K562 (cell line): ENCODE results near the gene PTPRM. TPM values are rescaled to one million over a fixed set of nuclear protein-coding genes. Genes with fewer than 3 reads are reported as not detected.

Source experiments
- ATAC-seq: fragments of 200-7000 bp; cut with Tn5 transposase; 3 replicates; pipeline ENCODE4 v1.9.1; 2020; ENCODE audit warnings: moderate library complexity
- BruUV-seq: library from RNA; stranded (reverse); fragments of 400-500 nt; replicated peaks from 2 replicates; lab custom pipeline; 2021; lab: Mats Ljungman, UMichigan
- CTCF ChIA-PET: fragments of 300-600 bp; formaldehyde crosslinking; extraction: SDS; loops from one replicate; lab custom pipeline; 2021; ENCODE audit warnings: low intra/inter-chr PET ratio; lab: Yijun Ruan, JAX
- POLR2A ChIA-PET: fragments of 300-600, 350-650 bp; sonication (Branson Sonifier 250); formaldehyde crosslinking; extraction: SDS; loops from one replicate; lab custom pipeline; 2021; ENCODE audit warnings: antibody characterized with exemption, inconsistent platforms; lab: Yijun Ruan, JAX
- DNase-seq, 4 experiments: peaks; one replicate each; pipeline versions ENCODE4 v3.0.0 to v3.0.0-alpha.2; 2011 to 2018; ENCODE audit warnings: low spot score in 3 of 4, mixed read lengths in 3 of 4; ENCODE audit errors: extremely low read depth in 1 of 4
- FAIRE-seq: peaks from 2 replicates; lab custom pipeline; 2011; peaks lifted over from hg19 to GRCh38; lab: Jason Lieb, UNC
- H2AFZ ChIP-seq: 2 replicates; pipeline ENCODE4 v1.6.0; 2011; ENCODE audit warnings: low read depth, low read length, control low read depth, inconsistent platforms
- H3K27ac ChIP-seq: fragments of 200-600 bp; 3 replicates; pipeline ENCODE4 v1.8.0; 2011; ENCODE audit warnings: low read depth, mild to moderate bottlenecking, control low read depth, inconsistent platforms, low read length, moderate library complexity, mixed read lengths; ENCODE audit errors: extremely low read depth
- H3K27me3 ChIP-seq, 2 experiments: fragments of 300-600 bp in 1 of 2; 2 replicates in 1 of 2; 3 replicates in 1 of 2; pipeline versions ENCODE4 v1.6.0 to v1.8.0; 2011; ENCODE audit warnings: inconsistent platforms in 2 of 2, low read length in 2 of 2, mild to moderate bottlenecking in 1 of 2, mixed read lengths in 1 of 2, moderate library complexity in 1 of 2; ENCODE audit not compliant: control insufficient read depth in 2 of 2, insufficient read depth in 2 of 2
- H3K36me3 ChIP-seq: fragments of 300-600 bp; 3 replicates; pipeline ENCODE4 v1.8.0; 2011; ENCODE audit warnings: mild to moderate bottlenecking, low read length, inconsistent platforms; ENCODE audit not compliant: control insufficient read depth, insufficient read depth
- H3K4me1 ChIP-seq, 2 experiments: fragments of 200-600 bp in 1 of 2; replicated peaks in 1 of 2; 2 replicates in 1 of 2; 3 replicates in 1 of 2; pipeline versions ENCODE4 v1.5.1 to v1.8.0; 2011; ENCODE audit warnings: inconsistent platforms in 2 of 2, low read length in 2 of 2, mild to moderate bottlenecking in 1 of 2, mixed read lengths in 1 of 2, moderate library complexity in 1 of 2; ENCODE audit not compliant: control insufficient read depth in 2 of 2, insufficient read depth in 2 of 2
- H3K4me2 ChIP-seq: 2 replicates; pipeline ENCODE4 v1.6.1; 2011; ENCODE audit warnings: low read length, control low read depth, inconsistent platforms, mixed read lengths; ENCODE audit not compliant: insufficient read depth
- H3K4me3 ChIP-seq: fragments of 200-600 bp; sonication (generic), shearing (Covaris generic); 2 replicates; pipeline ENCODE4 v1.5.1; 2016; ENCODE audit warnings: control low read depth, inconsistent platforms
- H3K79me2 ChIP-seq: fragments of 200-600 bp; 3 replicates; pipeline ENCODE4 v1.8.0; 2011; ENCODE audit warnings: low read length, inconsistent platforms; ENCODE audit not compliant: control insufficient read depth, insufficient read depth
- H3K9ac ChIP-seq, 2 experiments: 2 replicates each; pipeline versions ENCODE4 v1.6.0 to v1.6.1; 2011; ENCODE audit warnings: low read depth in 2 of 2, low read length in 2 of 2, control low read depth in 1 of 2, inconsistent platforms in 1 of 2, mild to moderate bottlenecking in 1 of 2, mixed read lengths in 1 of 2; ENCODE audit not compliant: insufficient read depth in 1 of 2
- H3K9me1 ChIP-seq: one replicate; pipeline ENCODE4 v1.6.0; 2011; ENCODE audit warnings: inconsistent platforms, mild to moderate bottlenecking, low read length, moderate library complexity; ENCODE audit not compliant: control insufficient read depth, insufficient read depth
- H3K9me3 ChIP-seq: replicated peaks from 2 replicates; pipeline ENCODE4 v1.5.1; 2011; ENCODE audit warnings: low read depth, low read length, inconsistent platforms; ENCODE audit not compliant: control insufficient read depth, insufficient read depth
- H4K20me1 ChIP-seq: replicated peaks from 2 replicates; pipeline ENCODE4 v1.6.1; 2011; ENCODE audit warnings: low read length, inconsistent platforms, mixed read lengths; ENCODE audit not compliant: control insufficient read depth, insufficient read depth
- BACH1 ChIP-seq: fragments of 200-800 bp; sonication (Bioruptor generic); IDR thresholded peaks from 2 replicates; pipeline ENCODE4 v1.6.1; 2016; ENCODE audit warnings: missing genetic modification characterization, missing compliant biosample characterization
- C11orf30 ChIP-seq: fragments of 450-650 bp; IDR thresholded peaks from 2 replicates; pipeline ENCODE4 v1.6.1; 2016; ENCODE audit warnings: low read depth, mild to moderate bottlenecking
- EZH2 ChIP-seq: IDR thresholded peaks from 2 replicates; pipeline ENCODE4 v1.6.1; 2012; ENCODE audit warnings: low read depth, mild to moderate bottlenecking, inconsistent platforms, low read length, borderline replicate concordance
- GABPA ChIP-seq: fragments of 200-800 bp; sonication (Bioruptor generic); conservative IDR thresholded peaks from 2 replicates; pipeline ENCODE4 v1.6.1; 2016; ENCODE audit warnings: low read depth, missing genetic modification characterization, missing compliant biosample characterization
- HNRNPUL1 ChIP-seq: fragments of 200-400 bp; formaldehyde crosslinking; IDR thresholded peaks from 2 replicates; pipeline ENCODE4 v1.6.1; 2017; ENCODE audit warnings: low read length
- MAFG ChIP-seq: fragments of 450-650 bp; conservative IDR thresholded peaks from 2 replicates; pipeline ENCODE4 v1.6.1; 2016; ENCODE audit warnings: missing genetic modification characterization, missing compliant biosample characterization
- SUPT5H ChIP-seq: fragments of 450-650 bp; IDR thresholded peaks from 2 replicates; pipeline ENCODE4 v1.6.1; 2016
- TFE3 ChIP-seq: fragments of 450-650 bp; formaldehyde crosslinking; IDR thresholded peaks from 2 replicates; pipeline ENCODE4 v1.4.0; 2020; ENCODE audit warnings: mild to moderate bottlenecking, mixed read lengths
- ZC3H4 ChIP-seq: sonication (generic); formaldehyde crosslinking; IDR thresholded peaks from 2 replicates; pipeline ENCODE4 v1.9.0; 2021; ENCODE audit warnings: missing genetic modification reagents, borderline replicate concordance
- ZNF316 ChIP-seq: fragments of 450-650 bp; IDR thresholded peaks from 2 replicates; pipeline ENCODE4 v1.6.1; 2016
- ZNF766 ChIP-seq: fragments of 200-800 bp; sonication (Bioruptor generic); conservative IDR thresholded peaks from 2 replicates; pipeline ENCODE4 v1.6.1; 2016; ENCODE audit warnings: missing genetic modification characterization, missing compliant biosample characterization
- WGBS: fragments of 100-300 bp; shearing (Covaris generic); methylation state at CpG from one replicate; pipeline ENCODE4 v1.1.6; 2016; ENCODE audit warnings: low coverage, mixed read lengths; ENCODE audit not compliant: insufficient coverage; ENCODE audit errors: missing lambda C conversion rate; 5-methylcytosine and 5-hydroxymethylcytosine counted together
- in situ Hi-C: fragments of 300-500 bp; cut with MboI; formaldehyde crosslinking; loops from 4 replicates; pipeline ENCODE4 v1.15.0; 2018; ENCODE audit warnings: inconsistent platforms, mixed read lengths
- intact Hi-C: fragments of 100-400 bp; cut with micrococcal nuclease; formaldehyde crosslinking; loops from 2 replicates; pipeline ENCODE4 v1.14.2; 2022
- polyA plus RNA-seq, 8 experiments: library from polyadenylated mRNA; depleted of rRNA in 4 of 8; stranded (reverse) in 5 of 8; unstranded in 3 of 8; fragments of >200 nt; fragmentation: Nextera tagmentation in 2 of 8; fragmentation: Illumina TruSeq in 1 of 8; extraction: Ambion mirVana in 2 of 8; extraction: Trizol in 1 of 8; gene quantifications; 2 replicates each; pipeline versions ENCODE4 v1.2.1 to v1.2.3, GENCODE V29; 2011 to 2014; ENCODE audit warnings: inconsistent platforms in 1 of 8, missing spikeins in 1 of 8
- total RNA-seq, 7 experiments: library from RNA; depleted of rRNA in 6 of 7; stranded (reverse); fragments of >200 nt in 6 of 7; fragmentation: Illumina TruSeq in 2 of 7; extraction: Trizol in 2 of 7; gene quantifications; 2 replicates each; pipeline versions ENCODE4 v1.2.1 to v1.2.3, GENCODE V29; 2011 to 2021; ENCODE audit warnings: low replicate concordance in 1 of 7
- TF ChIP-seq, protein P1 (sequence below): sonication (generic); IDR thresholded peaks from 2 replicates; pipeline ENCODE4 v1.6.1; 2016
- TF ChIP-seq, protein P2 (sequence below): fragments of 450-650 bp; IDR thresholded peaks from 2 replicates; pipeline ENCODE4 v1.6.1; 2017; ENCODE audit warnings: antibody characterized with exemption, mild to moderate bottlenecking

PTPRM gene
- total and polyA plus RNA-seq, 9 of the 15 experiments (the other 6 are each of a cell fraction or from before 2014, with no cell fraction given) = 0.03 to 0.16 (median 0.08) TPM; not detected in 3

- Histone ChIP-seq H3K27me3 (no peaks in the 10 kb centered on the region), H3K4me2 (no peak overlapping the region), H3K9me3 (no peaks in the 10 kb centered on the region), H3K9me1 (no peaks in the 10 kb centered on the region), H3K36me3 (no peaks in the 10 kb centered on the region), H3K27ac (no peak overlapping the region), H4K20me1 (no peaks in the 10 kb centered on the region), H3K79me2 (no peaks in the 10 kb centered on the region), H3K9ac (no peak overlapping the region), H3K4me3 (no peak overlapping the region), H2AFZ (no peak overlapping the region), H3K4me1 (no peaks in the 10 kb centered on the region)
- WGBS = 0% methylated on average over 4 of the region's 4 CpGs
- in situ Hi-C loops (no loop called here), intact Hi-C loops (loop anchor here (10.0 kb wide), 1 partner anchor 56 kb away; no protein-coding TSS in a partner anchor)
- DNase-seq (no peak), ATAC-seq (no peak), FAIRE-seq (no peak)
- no peak for TF ChIP-seq ZC3H4 (CRISPR knock-in tag)
- 0 out of 2 replicates have a peak, but pooled peaks have one; percentile 20 for TF ChIP-seq MAFG
- no peak for TF ChIP-seq HNRNPUL1
- TF ChIP-seq ZNF316 = peak; percentile 75
- TF ChIP-seq GABPA = no peak
- TF ChIP-seq, protein P1, sequence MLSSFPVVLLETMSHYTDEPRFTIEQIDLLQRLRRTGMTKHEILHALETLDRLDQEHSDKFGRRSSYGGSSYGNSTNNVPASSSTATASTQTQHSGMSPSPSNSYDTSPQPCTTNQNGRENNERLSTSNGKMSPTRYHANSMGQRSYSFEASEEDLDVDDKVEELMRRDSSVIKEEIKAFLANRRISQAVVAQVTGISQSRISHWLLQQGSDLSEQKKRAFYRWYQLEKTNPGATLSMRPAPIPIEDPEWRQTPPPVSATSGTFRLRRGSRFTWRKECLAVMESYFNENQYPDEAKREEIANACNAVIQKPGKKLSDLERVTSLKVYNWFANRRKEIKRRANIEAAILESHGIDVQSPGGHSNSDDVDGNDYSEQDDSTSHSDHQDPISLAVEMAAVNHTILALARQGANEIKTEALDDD = no peak
- TF ChIP-seq SUPT5H = no peak
- no peak for TF ChIP-seq ZNF766 (CRISPR knock-in tag)
- peak; percentile 14; the same call in 1 of the 2 replicates for TF ChIP-seq TFE3 (CRISPR knock-in tag)
- peak; percentile 30; the same call in 1 of the 2 replicates for TF ChIP-seq C11orf30
- no peak for TF ChIP-seq EZH2
- TF ChIP-seq BACH1 (tag) = no peak
- TF ChIP-seq, protein P2, sequence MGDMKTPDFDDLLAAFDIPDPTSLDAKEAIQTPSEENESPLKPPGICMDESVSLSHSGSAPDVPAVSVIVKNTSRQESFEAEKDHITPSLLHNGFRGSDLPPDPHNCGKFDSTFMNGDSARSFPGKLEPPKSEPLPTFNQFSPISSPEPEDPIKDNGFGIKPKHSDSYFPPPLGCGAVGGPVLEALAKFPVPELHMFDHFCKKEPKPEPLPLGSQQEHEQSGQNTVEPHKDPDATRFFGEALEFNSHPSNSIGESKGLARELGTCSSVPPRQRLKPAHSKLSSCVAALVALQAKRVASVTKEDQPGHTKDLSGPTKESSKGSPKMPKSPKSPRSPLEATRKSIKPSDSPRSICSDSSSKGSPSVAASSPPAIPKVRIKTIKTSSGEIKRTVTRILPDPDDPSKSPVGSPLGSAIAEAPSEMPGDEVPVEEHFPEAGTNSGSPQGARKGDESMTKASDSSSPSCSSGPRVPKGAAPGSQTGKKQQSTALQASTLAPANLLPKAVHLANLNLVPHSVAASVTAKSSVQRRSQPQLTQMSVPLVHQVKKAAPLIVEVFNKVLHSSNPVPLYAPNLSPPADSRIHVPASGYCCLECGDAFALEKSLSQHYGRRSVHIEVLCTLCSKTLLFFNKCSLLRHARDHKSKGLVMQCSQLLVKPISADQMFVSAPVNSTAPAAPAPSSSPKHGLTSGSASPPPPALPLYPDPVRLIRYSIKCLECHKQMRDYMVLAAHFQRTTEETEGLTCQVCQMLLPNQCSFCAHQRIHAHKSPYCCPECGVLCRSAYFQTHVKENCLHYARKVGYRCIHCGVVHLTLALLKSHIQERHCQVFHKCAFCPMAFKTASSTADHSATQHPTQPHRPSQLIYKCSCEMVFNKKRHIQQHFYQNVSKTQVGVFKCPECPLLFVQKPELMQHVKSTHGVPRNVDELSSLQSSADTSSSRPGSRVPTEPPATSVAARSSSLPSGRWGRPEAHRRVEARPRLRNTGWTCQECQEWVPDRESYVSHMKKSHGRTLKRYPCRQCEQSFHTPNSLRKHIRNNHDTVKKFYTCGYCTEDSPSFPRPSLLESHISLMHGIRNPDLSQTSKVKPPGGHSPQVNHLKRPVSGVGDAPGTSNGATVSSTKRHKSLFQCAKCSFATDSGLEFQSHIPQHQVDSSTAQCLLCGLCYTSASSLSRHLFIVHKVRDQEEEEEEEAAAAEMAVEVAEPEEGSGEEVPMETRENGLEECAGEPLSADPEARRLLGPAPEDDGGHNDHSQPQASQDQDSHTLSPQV = no peak
- CTCF ChIA-PET = no interaction called here
- POLR2A ChIA-PET = no interaction called here
- no TSS peak for BruUV-seq
Observed at GRCh38 chr18:7630731-7631442, 63.8 kb downstream of the PTPRM start.
